GM12878 (cell line): Measurements from ENCODE around the gene ENG. TPM values are rescaled to one million over a fixed set of nuclear protein-coding genes. Genes with fewer than 3 reads are reported as not detected.

Experiments
- ATAC-seq: fragments of 200-7000 bp; cut with Tn5 transposase; 3 replicates; pipeline ENCODE4 v1.9.1; 2020; ENCODE audit warnings: mild to moderate bottlenecking, moderate library complexity
- BruUV-seq: library from RNA; stranded (reverse); fragments of 400-500 nt; replicated peaks from 2 replicates; lab custom pipeline; 2021; lab: Mats Ljungman, UMichigan
- CTCF ChIA-PET: fragments of 300-600 bp; sonication (Branson Sonifier 250); formaldehyde crosslinking; extraction: SDS; loops from one replicate; lab custom pipeline; 2021; ENCODE audit warnings: inconsistent platforms; lab: Yijun Ruan, JAX
- POLR2A ChIA-PET: fragments of 350-600 bp; formaldehyde crosslinking; extraction: SDS; loops from one replicate; lab custom pipeline; 2021; ENCODE audit warnings: inconsistent platforms; lab: Charles Lee
- RAD21 ChIA-PET: fragments of 300-600 bp; sonication (Branson Sonifier 250); formaldehyde crosslinking; loops from one replicate; lab custom pipeline; 2023; ENCODE audit warnings: antibody characterized with exemption; ENCODE audit not compliant: unreplicated experiment; lab: Charles Lee
- SMC1A ChIA-PET: fragments of 300-600 bp; sonication (Branson Sonifier 250); formaldehyde crosslinking; loops from one replicate; lab custom pipeline; 2023; ENCODE audit not compliant: unreplicated experiment, uncharacterized antibody; lab: Charles Lee
- DNase-seq: peaks from one replicate; pipeline ENCODE4 v3.0.0-alpha.2; 2011; ENCODE audit warnings: low read depth, low spot score
- FAIRE-seq: peaks from 3 replicates; lab custom pipeline; 2011; peaks lifted over from hg19 to GRCh38; lab: Jason Lieb, UNC
- H2AFZ ChIP-seq: 2 replicates; pipeline ENCODE4 v1.6.0; 2011; ENCODE audit warnings: low read depth, low read length, control low read depth; ENCODE audit not compliant: control insufficient read depth
- H3K27ac ChIP-seq: 2 replicates; pipeline ENCODE4 v1.5.1; 2011; ENCODE audit warnings: control low read depth; ENCODE audit not compliant: control insufficient read depth, insufficient read depth
- H3K27me3 ChIP-seq, 2 experiments: replicated peaks in 1 of 2; 2 replicates each; pipeline versions ENCODE4 v1.6.0 to v1.6.1; 2011; ENCODE audit warnings: low read length in 1 of 2; ENCODE audit not compliant: control insufficient read depth in 2 of 2, insufficient read depth in 2 of 2
- H3K36me3 ChIP-seq, 2 experiments: 2 replicates each; pipeline ENCODE4 v1.5.1; 2011; ENCODE audit warnings: low read length in 1 of 2; ENCODE audit not compliant: control insufficient read depth in 2 of 2, insufficient read depth in 2 of 2
- H3K4me1 ChIP-seq: 2 replicates; pipeline ENCODE4 v1.6.1; 2011; ENCODE audit warnings: mild to moderate bottlenecking, low read length, moderate library complexity, mixed read lengths; ENCODE audit not compliant: control insufficient read depth, insufficient read depth
- H3K4me2 ChIP-seq: 2 replicates; pipeline ENCODE4 v1.6.0; 2011; ENCODE audit warnings: control low read depth; ENCODE audit not compliant: control insufficient read depth, insufficient read depth
- H3K4me3 ChIP-seq: fragments of 200-600 bp; sonication (generic); 2 replicates; pipeline ENCODE4 v1.5.1; 2016
- H3K79me2 ChIP-seq: 2 replicates; pipeline ENCODE4 v1.6.0; 2011; ENCODE audit warnings: low read length; ENCODE audit not compliant: control insufficient read depth, insufficient read depth
- H3K9ac ChIP-seq: 2 replicates; pipeline ENCODE4 v1.8.0; 2011; ENCODE audit warnings: low read length, control low read depth, mixed read lengths; ENCODE audit not compliant: control insufficient read depth, insufficient read depth
- H3K9me3 ChIP-seq: replicated peaks from 3 replicates; pipeline ENCODE4 v1.5.1; 2011; ENCODE audit warnings: mild to moderate bottlenecking, low read length; ENCODE audit not compliant: control insufficient read depth, insufficient read depth
- H4K20me1 ChIP-seq: 2 replicates; pipeline ENCODE4 v1.6.0; 2011; ENCODE audit not compliant: control insufficient read depth, insufficient read depth
- ATF2 ChIP-seq: IDR thresholded peaks from 2 replicates; pipeline ENCODE4 v1.6.1; 2012; ENCODE audit warnings: low read length, inconsistent platforms
- RELA ChIP-seq: fragments of 450-650 bp; IDR thresholded peaks from 2 replicates; pipeline ENCODE4 v1.8.0; 2014; ENCODE audit warnings: borderline replicate concordance; ENCODE audit not compliant: partially characterized antibody
- WRNIP1 ChIP-seq: IDR thresholded peaks from 2 replicates; pipeline ENCODE4 v1.6.1; 2011; ENCODE audit warnings: low read depth, low read length, improper control_type of control experiment, borderline replicate concordance
- ZBED1 ChIP-seq: IDR thresholded peaks from 2 replicates; pipeline ENCODE4 v1.6.1; 2016; ENCODE audit warnings: borderline replicate concordance
- WGBS: methylation state at CpG from one replicate; pipeline ENCODE4 v1.1.6; 2016; ENCODE audit warnings: low lambda C conversion rate; ENCODE audit not compliant: insufficient replicate concordance, insufficient coverage; ENCODE audit errors: missing lambda C conversion rate; 5-methylcytosine and 5-hydroxymethylcytosine counted together
- in situ Hi-C: fragments of 300-500 bp; cut with MboI; formaldehyde crosslinking; loops from 9 replicates; pipeline ENCODE4 v1.14.3; 2018; ENCODE audit warnings: mixed read lengths
- intact Hi-C: fragments of 100-400 bp; cut with micrococcal nuclease; formaldehyde crosslinking; loops from one replicate; pipeline ENCODE4 v1.14.2; 2022; ENCODE audit not compliant: unreplicated experiment
- polyA plus RNA-seq, 11 experiments: library from polyadenylated mRNA; depleted of rRNA in 4 of 11; unstranded in 6 of 11; stranded (reverse) in 5 of 11; fragments of >200 nt; fragmentation: Nextera tagmentation in 4 of 11; fragmentation: Illumina TruSeq in 1 of 11; extraction: Ambion mirVana in 4 of 11; extraction: Trizol in 1 of 11; gene quantifications; 1 replicate in 1 of 11; 2 replicates in 10 of 11; pipeline versions ENCODE4 v1.2.1 to v1.2.3, GENCODE V29; 2011 to 2016; ENCODE audit warnings: inconsistent platforms in 2 of 11, missing spikeins in 2 of 11, low read depth in 1 of 11
- total RNA-seq, 4 experiments: library from RNA; depleted of rRNA in 3 of 4; stranded (reverse); fragments of >200 nt in 3 of 4; fragmentation: Illumina TruSeq in 1 of 4; extraction: Trizol in 1 of 4; gene quantifications; 2 replicates each; pipeline versions ENCODE4 v1.2.1 to v1.2.3, GENCODE V29; 2013 to 2021

Gene ENG
- total and polyA plus RNA-seq, 10 of the 15 experiments (the other 5 are each of a cell fraction or from before 2014, with no cell fraction given), result 0.14 to 10.1 (median 2.0) TPM

GRCh38 chr9:127767909-127768331 is 86.5 kb downstream of the ENG start:
- CTCF ChIA-PET, result interaction anchor here (0.8 to 9.2 kb wide), 5 partner anchors 8 to 153 kb away, joined by 3 to 75 read pairs (median 4); partner anchors contain the start of genes CDK9 and TOR2A
- TF ChIP-seq ATF2, result no peak
- no peak for TF ChIP-seq WRNIP1
- no peak for TF ChIP-seq ZBED1
- no peak for TF ChIP-seq RELA
- intact Hi-C loops (no loop called here), in situ Hi-C loops (no loop called here)
- Histone ChIP-seq H3K79me2 (peaks cover 13% of the 10 kb centered on the region), H3K36me3 (peaks cover 5 to 29% of the 10 kb centered on the region in 2 experiments), H3K4me2 (no peak overlapping the region), H2AFZ (no peak overlapping the region), H3K9ac (no peak overlapping the region), H3K4me3 (no peak overlapping the region), H4K20me1 (peaks cover 5% of the 10 kb centered on the region; the same call in 1 of the 2 replicates), H3K27me3 (no peaks in the 10 kb centered on the region), H3K27ac (no peak overlapping the region), H3K9me3 (no peaks in the 10 kb centered on the region), H3K4me1 (peaks cover 24% of the 10 kb centered on the region)
- ATAC-seq (no peak), DNase-seq (no peak), FAIRE-seq (no peak)
- WGBS, result 84% methylated on average over 13 of the region's 13 CpGs
- POLR2A ChIA-PET, result interaction anchor here (1.3 to 1.4 kb wide), 2 partner anchors 8 to 17 kb away, joined by 4 to 8 read pairs; no protein-coding TSS in a partner anchor
- no TSS peak for BruUV-seq
- SMC1A ChIA-PET, result interaction anchor here (1.2 to 1.4 kb wide), 3 partner anchors 10 to 149 kb away, joined by 4 to 5 read pairs (median 5); partner anchors contain the start of genes SH2D3C and ST6GALNAC4
- RAD21 ChIA-PET, result interaction anchor here (1.1 to 7.6 kb wide), 3 partner anchors 16 to 143 kb away, joined by 4 to 61 read pairs (median 5); partner anchors contain the start of genes CDK9 and TOR2A
